Measurements from ENCODE around the gene MYL9.

DNA sequence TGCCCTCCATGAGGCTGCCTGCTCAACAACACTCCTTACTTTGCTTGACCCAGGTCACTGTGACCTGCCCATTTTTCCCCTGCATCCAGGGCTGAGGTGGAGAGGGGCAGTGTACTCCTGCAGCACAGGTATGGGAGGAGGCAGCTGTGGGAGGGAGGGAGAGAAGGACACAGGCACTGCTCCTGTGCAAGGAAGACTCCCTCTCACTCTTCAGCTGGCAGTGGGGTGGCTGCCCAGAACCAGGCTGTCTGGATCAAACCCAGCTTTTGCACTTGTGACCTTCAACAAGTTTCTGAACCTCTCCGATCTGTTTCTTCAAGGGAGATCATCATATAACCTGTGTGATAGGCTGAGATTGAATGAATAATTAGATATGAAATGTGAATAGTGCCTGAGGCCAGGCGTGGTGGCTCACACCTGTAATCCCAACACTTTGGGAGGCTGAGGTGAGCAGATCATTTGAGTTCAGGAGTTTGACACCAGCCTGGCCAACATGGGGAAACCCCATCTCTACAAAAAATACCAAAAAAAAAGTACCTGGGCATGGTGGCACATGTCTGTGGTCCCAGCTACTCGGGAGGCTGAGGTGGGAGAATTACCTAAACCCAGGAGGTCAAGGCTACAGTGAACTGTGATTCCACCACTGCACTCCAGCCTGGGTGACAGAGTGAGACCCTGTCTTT, 46.2 kb downstream of the MYL9 start:
- TF ChIP-seq CTCF (IDR thresholded peaks at IDR 0.05), result no peak
- TF ChIP-seq EP300 (IDR thresholded peaks at IDR 0.05), result no peak
- TF ChIP-seq POLR2A (IDR thresholded peaks at IDR 0.05), result no peak

Data from ovary (tissue), 3 donors.